A673 (cell line): ENCODE results near the gene NFATC1.

ENCODE experiments used
- EZH2 ChIP-seq: fragments of 200-600 bp; sonication (generic); IDR thresholded peaks from 2 replicates; pipeline ENCODE4 v1.6.1; 2017; ENCODE audit warnings: borderline replicate concordance, low read depth, mild to moderate bottlenecking, mixed read lengths, antibody characterized with exemption, low read length; ENCODE audit not compliant: poor library complexity, severe bottlenecking
- TF ChIP-seq, protein P1 (sequence below): fragments of 300-800, 200-600 bp; sonication (generic); conservative IDR thresholded peaks from 2 replicates; pipeline ENCODE4 v1.5.1; 2017; ENCODE audit warnings: low read depth, mild to moderate bottlenecking, antibody characterized with exemption, low read length, moderate library complexity, mixed read lengths

DNA sequence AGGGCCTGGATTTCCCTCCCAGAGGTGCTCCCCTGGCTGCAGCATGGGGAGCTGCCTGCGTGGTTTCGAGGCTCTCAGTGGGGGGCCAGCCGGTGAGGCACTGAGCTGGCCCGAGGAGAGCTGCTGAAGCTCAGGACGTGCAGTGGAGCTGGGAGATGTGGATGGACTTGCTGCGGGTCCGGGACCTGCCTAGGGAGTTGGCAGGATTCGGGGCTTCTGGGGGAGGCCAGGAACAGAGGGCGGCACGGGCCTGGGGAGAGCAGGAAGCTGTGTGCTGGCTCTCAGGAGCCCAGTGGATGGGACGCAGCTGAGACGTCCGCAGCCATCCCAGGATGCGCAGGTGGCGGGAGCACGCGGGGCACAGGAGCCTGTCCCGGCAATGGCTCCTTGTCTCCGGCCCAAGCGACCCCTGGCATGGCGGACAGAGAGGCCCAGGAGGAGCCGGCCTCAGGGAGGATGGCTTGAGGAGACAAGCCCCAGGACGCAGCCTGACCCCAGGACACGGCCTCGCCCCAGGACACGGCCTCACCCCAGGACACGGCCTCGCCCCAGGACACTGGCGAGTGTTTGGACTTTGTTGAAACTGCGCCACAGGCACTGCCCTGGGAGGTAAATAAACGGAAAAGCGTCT is 116.1 kb downstream of the NFATC1 start:
- TF ChIP-seq, protein P1, sequence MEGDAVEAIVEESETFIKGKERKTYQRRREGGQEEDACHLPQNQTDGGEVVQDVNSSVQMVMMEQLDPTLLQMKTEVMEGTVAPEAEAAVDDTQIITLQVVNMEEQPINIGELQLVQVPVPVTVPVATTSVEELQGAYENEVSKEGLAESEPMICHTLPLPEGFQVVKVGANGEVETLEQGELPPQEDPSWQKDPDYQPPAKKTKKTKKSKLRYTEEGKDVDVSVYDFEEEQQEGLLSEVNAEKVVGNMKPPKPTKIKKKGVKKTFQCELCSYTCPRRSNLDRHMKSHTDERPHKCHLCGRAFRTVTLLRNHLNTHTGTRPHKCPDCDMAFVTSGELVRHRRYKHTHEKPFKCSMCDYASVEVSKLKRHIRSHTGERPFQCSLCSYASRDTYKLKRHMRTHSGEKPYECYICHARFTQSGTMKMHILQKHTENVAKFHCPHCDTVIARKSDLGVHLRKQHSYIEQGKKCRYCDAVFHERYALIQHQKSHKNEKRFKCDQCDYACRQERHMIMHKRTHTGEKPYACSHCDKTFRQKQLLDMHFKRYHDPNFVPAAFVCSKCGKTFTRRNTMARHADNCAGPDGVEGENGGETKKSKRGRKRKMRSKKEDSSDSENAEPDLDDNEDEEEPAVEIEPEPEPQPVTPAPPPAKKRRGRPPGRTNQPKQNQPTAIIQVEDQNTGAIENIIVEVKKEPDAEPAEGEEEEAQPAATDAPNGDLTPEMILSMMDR: no peak
- TF ChIP-seq EZH2: no peak
